ENCODE results near the gene A2M.

Gene A2M

GRCh38 chr12:9120487-9121184 lies 4.9 kb upstream of the A2M start:
- no peak for DNase-seq (ENCODE audit: low spot score)

- peak; percentile 90 for DNase-seq (ENCODE audit: low spot score)
Measured at GRCh38 chr12:9118158-9118557, 2.4 kb upstream of the A2M start.

GRCh38 chr12:9114946-9115345 lies 773 bp downstream of the A2M start:
- peak; percentile 17 for DNase-seq (ENCODE audit: low spot score)

- DNase-seq (ENCODE audit: low spot score) = no peak
Measured at GRCh38 chr12:9113987-9114309, 1.8 kb downstream of the A2M start.

GRCh38 chr12:9113296-9113986 lies 2.3 kb downstream of the A2M start:
- DNase-seq (ENCODE audit: low spot score) = no peak

- no peak for DNase-seq (ENCODE audit: low spot score)
Measured at GRCh38 chr12:9112076-9112853, 3.5 kb downstream of the A2M start.

GRCh38 chr12:9111525-9111924 lies 4.2 kb downstream of the A2M start:
- DNase-seq (ENCODE audit: low spot score) = no peak

GRCh38 chr12:9109737-9110491 lies 5.8 kb downstream of the A2M start:
- no peak for DNase-seq (ENCODE audit: low spot score)

- DNase-seq (ENCODE audit: low spot score) = no peak
Measured at GRCh38 chr12:9109213-9109522, 6.6 kb downstream of the A2M start.

GRCh38 chr12:9108504-9109212 lies 7.1 kb downstream of the A2M start:
- no peak for DNase-seq (ENCODE audit: low spot score)

- no peak for DNase-seq (ENCODE audit: low spot score)
Measured at GRCh38 chr12:9107542-9107873, 8.2 kb downstream of the A2M start.

GRCh38 chr12:9106610-9107541 lies 8.8 kb downstream of the A2M start:
- no peak for DNase-seq (ENCODE audit: low spot score)

GRCh38 chr12:9106067-9106466 lies 9.7 kb downstream of the A2M start:
- no peak for DNase-seq (ENCODE audit: low spot score)

GRCh38 chr12:9104767-9105423 lies 10.8 kb downstream of the A2M start:
- DNase-seq (ENCODE audit: low spot score) = no peak

GRCh38 chr12:9104087-9104486 lies 11.6 kb downstream of the A2M start:
- DNase-seq (ENCODE audit: low spot score) = no peak

- no peak for DNase-seq (ENCODE audit: low spot score)
Measured at GRCh38 chr12:9103050-9103849, 12.5 kb downstream of the A2M start.

GRCh38 chr12:9101018-9101687 lies 14.6 kb downstream of the A2M start:
- no peak for DNase-seq (ENCODE audit: low spot score)

GRCh38 chr12:9099552-9100190 lies 16.0 kb downstream of the A2M start:
- no peak for DNase-seq (ENCODE audit: low spot score)

Data from pons (tissue), 1 donor.